Measurements from ENCODE around the gene RFX8. TPM values are rescaled to one million over a fixed set of nuclear protein-coding genes. Genes with fewer than 3 reads are reported as not detected.

RFX8 gene
- total and polyA plus RNA-seq, 2 of the 13 experiments (the other 11 are each of a cell fraction or from before 2014, with no cell fraction given): not detected

DNA sequence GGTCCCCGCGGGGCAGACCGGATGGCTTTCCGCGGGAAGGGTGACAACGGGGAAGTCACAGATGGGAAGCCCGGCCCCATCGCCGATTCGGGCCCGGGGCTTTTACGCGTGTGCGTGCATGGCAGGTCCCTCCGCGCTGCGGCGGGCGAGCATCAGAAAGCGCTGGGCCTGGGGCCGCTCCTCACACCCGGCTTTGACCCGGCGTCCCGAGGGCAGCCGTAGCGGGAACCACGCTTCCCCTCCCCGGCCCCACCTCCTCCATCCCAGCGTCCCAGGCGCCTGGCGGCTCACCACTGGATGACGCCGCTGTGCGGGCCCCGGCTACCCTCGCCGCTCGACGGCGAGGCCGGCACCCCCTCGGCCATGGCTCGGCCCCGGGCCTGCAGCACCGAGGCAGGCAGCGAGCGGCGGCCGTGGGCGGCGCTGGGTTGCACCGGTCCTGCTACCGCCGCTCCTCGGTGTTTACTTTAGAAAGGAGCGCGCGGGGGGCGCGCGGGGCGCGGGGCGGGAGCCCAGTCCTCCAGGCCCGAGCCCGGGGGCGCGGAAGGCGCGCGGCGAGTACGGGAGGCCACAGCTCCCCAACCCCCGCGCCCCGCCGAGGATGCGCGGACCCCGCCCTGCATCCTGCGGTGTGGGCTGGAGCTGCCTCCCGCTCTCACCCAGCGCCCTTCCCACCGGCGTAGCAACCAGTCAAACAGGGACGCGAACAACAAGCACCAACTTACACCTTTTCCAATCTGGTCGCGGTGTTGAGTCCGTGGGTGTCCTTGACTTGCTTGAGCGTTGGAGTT, 806 bp downstream of the RFX8 start:
- FAIRE-seq: no peak
- no peaks in the 10 kb centered on the region for H3K36me3 ChIP-seq (replicated peaks in 1 of 2; ENCODE audit: control insufficient read depth in 1 of 2, insufficient read depth in 2 of 2, low read length in 2 of 2)
- ATAC-seq: peak; percentile 8; the same call in 2 of the 3 replicates
- TF ChIP-seq ZFX (CRISPR knock-in tag; IDR thresholded peaks at IDR 0.05; ENCODE audit: low read depth) (0 out of 2 replicates have a peak, but pooled peaks have one; percentile 21), ZNF777 (CRISPR knock-in tag; IDR thresholded peaks at IDR 0.05) (peak; percentile 61), HNRNPK (IDR thresholded peaks at IDR 0.05; ENCODE audit: low read depth, low read length, poor library complexity, severe bottlenecking) (peak; percentile 20), ZNF550 (CRISPR knock-in tag; IDR thresholded peaks at IDR 0.05; ENCODE audit: borderline replicate concordance) (no peak), ZNF768 (CRISPR knock-in tag; IDR thresholded peaks at IDR 0.05) (peak; percentile 24; the same call in 1 of the 2 replicates), MAX (IDR thresholded peaks at IDR 0.05) (0 out of 2 replicates have a peak, but pooled peaks have one; percentile 11), HMGA1 (CRISPR knock-in tag; conservative IDR thresholded peaks at IDR 0.05) (no peak), ZBTB1 (CRISPR knock-in tag; IDR thresholded peaks at IDR 0.05; ENCODE audit: borderline replicate concordance) (no peak)
- TF ChIP-seq, protein P1, sequence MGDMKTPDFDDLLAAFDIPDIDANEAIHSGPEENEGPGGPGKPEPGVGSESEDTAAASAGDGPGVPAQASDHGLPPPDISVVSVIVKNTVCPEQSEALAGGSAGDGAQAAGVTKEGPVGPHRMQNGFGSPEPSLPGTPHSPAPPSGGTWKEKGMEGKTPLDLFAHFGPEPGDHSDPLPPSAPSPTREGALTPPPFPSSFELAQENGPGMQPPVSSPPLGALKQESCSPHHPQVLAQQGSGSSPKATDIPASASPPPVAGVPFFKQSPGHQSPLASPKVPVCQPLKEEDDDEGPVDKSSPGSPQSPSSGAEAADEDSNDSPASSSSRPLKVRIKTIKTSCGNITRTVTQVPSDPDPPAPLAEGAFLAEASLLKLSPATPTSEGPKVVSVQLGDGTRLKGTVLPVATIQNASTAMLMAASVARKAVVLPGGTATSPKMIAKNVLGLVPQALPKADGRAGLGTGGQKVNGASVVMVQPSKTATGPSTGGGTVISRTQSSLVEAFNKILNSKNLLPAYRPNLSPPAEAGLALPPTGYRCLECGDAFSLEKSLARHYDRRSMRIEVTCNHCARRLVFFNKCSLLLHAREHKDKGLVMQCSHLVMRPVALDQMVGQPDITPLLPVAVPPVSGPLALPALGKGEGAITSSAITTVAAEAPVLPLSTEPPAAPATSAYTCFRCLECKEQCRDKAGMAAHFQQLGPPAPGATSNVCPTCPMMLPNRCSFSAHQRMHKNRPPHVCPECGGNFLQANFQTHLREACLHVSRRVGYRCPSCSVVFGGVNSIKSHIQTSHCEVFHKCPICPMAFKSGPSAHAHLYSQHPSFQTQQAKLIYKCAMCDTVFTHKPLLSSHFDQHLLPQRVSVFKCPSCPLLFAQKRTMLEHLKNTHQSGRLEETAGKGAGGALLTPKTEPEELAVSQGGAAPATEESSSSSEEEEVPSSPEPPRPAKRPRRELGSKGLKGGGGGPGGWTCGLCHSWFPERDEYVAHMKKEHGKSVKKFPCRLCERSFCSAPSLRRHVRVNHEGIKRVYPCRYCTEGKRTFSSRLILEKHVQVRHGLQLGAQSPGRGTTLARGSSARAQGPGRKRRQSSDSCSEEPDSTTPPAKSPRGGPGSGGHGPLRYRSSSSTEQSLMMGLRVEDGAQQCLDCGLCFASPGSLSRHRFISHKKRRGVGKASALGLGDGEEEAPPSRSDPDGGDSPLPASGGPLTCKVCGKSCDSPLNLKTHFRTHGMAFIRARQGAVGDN (CRISPR knock-in tag; IDR thresholded peaks at IDR 0.05): peak; percentile 47
- in situ Hi-C loops (cut with HindIII; ENCODE audit: extremely low pct_ligation_motif_present, low pct_unique_long_range_greater_than_20kb): no loop called here
- H2AFZ ChIP-seq (ENCODE audit: low read length): no peak overlapping the region
- ChIA-PET CTCF (ENCODE audit: low intra/inter-chr PET ratio, low total read pairs) (no interaction called here), POLR2A (interaction anchor here (0.6 kb wide), 1 partner anchor 41 kb away, joined by 3 read pairs; no protein-coding TSS in a partner anchor)
- H4K20me1 ChIP-seq (ENCODE audit: insufficient read depth, low read length): no peaks in the 10 kb centered on the region
- H3K27me3 ChIP-seq (ENCODE audit: control insufficient read depth in 1 of 2, insufficient read depth in 2 of 2, low read length in 2 of 2): peaks cover 4 to 25% of the 10 kb centered on the region in 2 experiments; a peak in 3 of 5 replicates
- H3K4me2 ChIP-seq (ENCODE audit: low read depth, low read length): peak overlapping the region; percentile 34
- no peaks in the 10 kb centered on the region for H3K9me3 ChIP-seq (ENCODE audit: low read length)
- intact Hi-C loops (cut with micrococcal nuclease; ENCODE audit: unreplicated experiment): no loop called here
- no peak for DNase-seq (ENCODE audit: low spot score)
- H3K9ac ChIP-seq (ENCODE audit: insufficient read depth, low read depth, low read length): no peak overlapping the region
- peak overlapping the region in 2 of 3 experiments; percentile 23 to 31; a peak in 3 of 6 replicates for H3K4me3 ChIP-seq (replicated peaks in 1 of 3; ENCODE audit: insufficient read depth in 1 of 3, low read depth in 2 of 3, low read length in 3 of 3)
- no peak overlapping the region for H3K27ac ChIP-seq (ENCODE audit: extremely low read length, insufficient read depth, low read length)
- WGBS (ENCODE audit: low lambda C conversion rate): 80% methylated on average over 74 of the region's 92 CpGs
- peaks cover 20% of the 10 kb centered on the region for H3K4me1 ChIP-seq (ENCODE audit: insufficient read depth, low read length)
- H3K79me2 ChIP-seq (ENCODE audit: insufficient read depth, low read length): no peaks in the 10 kb centered on the region
- BruUV-seq (replicated peaks): no TSS peak
